Measurements from ENCODE around the gene ELAC2. TPM values are rescaled to one million over a fixed set of nuclear protein-coding genes. Genes with fewer than 3 reads are reported as not detected.
A peak's percentile ranks its signal among the peaks of the same experiment; 100 is the strongest.
"Not testable (repeated sequence)": the region's sequence is repeated elsewhere in the genome, so short reads cannot be mapped to it uniquely, and the experiment has no call there.

Gene ELAC2
- polyA plus RNA-seq, 5 donors: 56.5 to 64.7 (median 58.5) TPM

- no peak for DNase-seq
Observed at GRCh38 chr17:12992676-12993075, 25.2 kb downstream of the ELAC2 start.

- no peak for DNase-seq
Observed at GRCh38 chr17:12990926-12991325, 26.9 kb downstream of the ELAC2 start.

- DNase-seq: no peak
Observed at GRCh38 chr17:12990041-12990808, 27.6 kb downstream of the ELAC2 start.

- DNase-seq: no peak
Observed at GRCh38 chr17:12987120-12987519, 30.7 kb downstream of the ELAC2 start.

DNA sequence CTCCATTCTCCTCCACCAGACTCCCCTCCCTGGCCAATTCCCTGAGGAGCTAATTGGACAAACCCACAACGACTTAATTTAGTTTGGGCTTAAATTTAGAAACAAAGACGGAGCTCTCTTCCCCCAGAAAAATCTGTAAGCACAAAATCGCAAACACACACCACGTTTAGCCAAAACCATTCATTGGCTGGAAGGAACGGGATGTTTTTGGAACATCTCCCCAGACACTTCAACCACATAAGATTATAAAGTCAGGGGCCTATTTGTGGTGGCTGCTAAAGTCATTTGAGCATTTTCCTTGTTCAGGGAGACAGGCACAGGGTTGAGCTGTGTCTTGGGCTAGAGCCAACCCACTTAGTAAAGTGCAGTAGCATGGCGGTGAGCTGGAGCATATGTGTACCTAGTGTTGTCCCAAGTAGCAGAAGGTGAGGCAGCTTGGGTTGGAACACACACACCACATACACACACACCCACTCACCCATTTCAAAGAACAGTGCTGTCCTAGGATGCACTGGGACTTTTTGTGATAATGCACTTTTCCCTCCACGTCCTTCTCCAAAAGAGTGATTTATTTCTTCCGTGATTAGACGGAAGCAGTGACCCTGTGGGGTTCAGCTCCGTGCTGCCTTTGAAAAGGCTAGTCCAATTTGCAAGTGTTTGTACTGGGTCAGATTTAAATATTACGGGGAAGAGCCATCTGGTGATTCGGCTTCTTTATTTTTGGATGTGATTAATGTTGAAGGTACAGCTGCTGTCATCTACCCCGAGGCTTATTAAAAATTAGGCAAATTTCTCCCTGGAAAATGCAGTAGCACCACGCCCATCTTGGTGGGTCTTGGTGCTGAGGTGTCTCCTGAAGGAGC is 32.2 kb downstream of the ELAC2 start:
- no peak for DNase-seq

DNA sequence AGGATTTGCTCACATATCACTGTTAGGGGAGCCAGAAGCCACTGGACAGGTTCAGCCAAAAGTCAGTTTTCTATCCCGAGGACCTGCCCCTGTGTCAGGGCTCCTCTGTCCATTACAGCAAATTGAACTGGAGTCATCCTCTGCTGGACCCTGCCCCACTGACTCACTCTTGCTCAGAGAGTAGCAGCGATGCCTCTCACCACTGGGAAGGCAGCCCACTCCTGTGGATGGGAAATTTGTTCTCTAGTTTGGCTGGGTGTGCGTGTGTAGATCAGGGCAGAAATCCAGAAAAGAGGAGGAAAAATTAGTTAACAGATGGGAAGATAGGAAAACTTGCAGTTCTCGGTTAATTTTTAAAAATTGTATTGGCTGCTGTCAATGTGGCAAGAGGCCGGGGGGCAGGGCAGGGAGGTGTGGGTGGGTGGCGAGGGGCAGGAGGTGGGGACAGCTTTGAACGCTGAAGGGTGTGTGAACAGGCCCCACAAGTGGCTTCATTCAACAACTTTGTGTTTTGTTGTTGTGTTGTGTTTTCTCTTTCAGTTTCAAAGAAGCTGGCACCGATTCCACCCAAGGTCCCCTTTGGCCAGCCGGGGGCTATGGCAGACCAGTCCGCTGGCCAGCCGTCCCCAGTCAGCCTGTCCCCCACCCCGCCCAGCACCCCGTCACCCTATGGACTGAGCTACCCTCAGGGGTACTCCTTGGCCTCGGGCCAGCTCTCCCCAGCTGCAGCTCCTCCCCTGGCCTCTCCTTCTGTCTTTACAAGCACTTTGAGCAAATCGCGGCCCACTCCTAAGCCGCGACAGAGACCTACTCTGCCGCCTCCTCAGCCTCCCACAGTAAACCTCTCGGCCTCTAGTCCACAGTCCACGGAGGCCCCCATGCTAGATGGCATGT is 33.6 kb downstream of the ELAC2 start:
- DNase-seq: no peak

GRCh38 chr17:12982224-12982623 is 35.6 kb downstream of the ELAC2 start:
- no peak for DNase-seq

GRCh38 chr17:12979826-12980500 is 37.9 kb downstream of the ELAC2 start:
- no peak for DNase-seq

- no peak for DNase-seq
Observed at GRCh38 chr17:12979246-12979645, 38.6 kb downstream of the ELAC2 start.

DNA sequence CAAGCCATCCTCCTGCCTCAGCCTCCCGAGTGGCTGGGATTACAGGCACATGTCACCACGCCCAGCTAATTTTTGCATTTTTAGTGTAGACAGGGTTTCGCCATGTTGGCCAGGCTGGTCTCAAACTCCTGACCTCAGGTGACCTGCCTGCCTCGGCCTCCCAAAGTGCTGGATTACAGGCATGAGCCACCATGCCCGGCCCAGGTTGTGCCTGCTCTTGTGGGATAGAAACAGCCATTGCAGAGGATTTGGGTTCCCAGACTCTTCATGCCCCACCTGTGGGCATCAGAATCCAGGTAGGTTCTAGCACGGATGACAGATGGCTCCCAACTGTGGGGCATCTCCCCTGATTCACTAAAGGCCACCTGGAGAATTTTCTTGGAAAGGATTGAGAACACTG is 39.0 kb downstream of the ELAC2 start:
- not testable (repeated sequence) for DNase-seq

- DNase-seq: no peak
Observed at GRCh38 chr17:12977008-12977751, 40.6 kb downstream of the ELAC2 start.

- DNase-seq: peak; percentile 14 to 20
Observed at GRCh38 chr17:12974005-12974531, 43.8 kb downstream of the ELAC2 start.

DNA sequence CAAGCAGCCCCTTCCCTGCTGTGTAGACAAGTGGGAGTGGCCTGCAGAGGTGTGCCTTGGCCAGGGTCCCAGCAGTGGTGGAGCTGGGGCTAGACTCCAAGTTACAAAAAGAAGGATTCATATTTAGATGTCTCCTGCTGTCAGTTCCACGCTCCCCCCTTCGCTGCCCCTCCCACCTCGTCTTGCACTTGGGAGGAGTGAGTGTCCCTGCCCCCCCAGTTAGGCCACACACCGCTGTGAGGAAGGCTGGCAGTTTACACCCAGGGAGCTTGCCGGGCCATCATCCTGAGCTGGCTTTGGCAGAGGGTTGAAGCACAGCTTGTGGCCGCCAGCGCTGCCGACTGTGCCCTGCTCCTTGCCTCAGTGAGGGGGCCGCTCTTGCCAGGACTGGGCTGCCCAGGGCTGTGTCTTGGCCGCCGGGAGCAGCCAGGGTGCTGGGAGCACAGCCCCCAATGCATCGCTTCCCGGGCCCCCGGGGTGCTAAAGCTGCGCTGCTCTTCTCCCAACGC is 44.3 kb downstream of the ELAC2 start:
- no peak for DNase-seq

- DNase-seq: no peak
Observed at GRCh38 chr17:12967962-12968361, 49.9 kb downstream of the ELAC2 start.

- no peak for DNase-seq
Observed at GRCh38 chr17:12966413-12966812, 51.4 kb downstream of the ELAC2 start.

GRCh38 chr17:12965988-12966387 is 51.8 kb downstream of the ELAC2 start:
- no peak for DNase-seq

DNA sequence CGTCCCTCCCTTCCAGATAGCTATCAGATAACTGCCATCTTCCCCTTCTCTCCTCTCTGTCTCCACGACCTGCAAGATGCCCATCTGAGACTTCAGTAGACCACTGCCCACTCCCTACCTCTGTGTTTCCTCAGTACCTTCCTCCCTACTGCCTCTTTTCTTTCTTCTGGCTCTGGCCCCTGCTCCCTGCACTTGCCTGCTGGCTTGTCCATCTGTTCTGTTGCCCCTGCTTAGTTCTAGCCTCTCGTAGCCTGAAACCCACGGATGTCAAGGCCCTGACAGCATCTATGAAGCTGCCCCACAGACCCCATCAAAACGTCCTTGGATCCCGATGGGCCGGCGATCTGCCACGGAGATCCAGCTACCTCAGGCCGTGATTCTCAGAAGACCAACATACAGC is 53.0 kb downstream of the ELAC2 start:
- no peak for DNase-seq

GRCh38 chr17:12964162-12964561 is 53.7 kb downstream of the ELAC2 start:
- DNase-seq: no peak

GRCh38 chr17:12963505-12963904 is 54.3 kb downstream of the ELAC2 start:
- no peak for DNase-seq

- no peak for DNase-seq
Observed at GRCh38 chr17:12961655-12962054, 56.2 kb downstream of the ELAC2 start.

All from right lung (tissue), 5 donors.